Loucy (cell line): ENCODE results near the gene CNTN5.

Source experiments
- H2AFZ ChIP-seq: fragments of 200-600 bp; sonication (generic); 2 replicates; pipeline ENCODE4 v1.6.0; 2016; ENCODE audit warnings: antibody characterized with exemption, mild to moderate bottlenecking, low read length, moderate library complexity
- H3F3A ChIP-seq: fragments of 200-600 bp; 2 replicates; pipeline ENCODE4 v1.6.0; 2016; ENCODE audit warnings: antibody characterized with exemption, low read depth, mild to moderate bottlenecking
- H3K27me3 ChIP-seq: fragments of 200-600 bp; sonication (generic); 2 replicates; pipeline ENCODE4 v1.6.1; 2014; ENCODE audit warnings: low read length, mild to moderate bottlenecking; ENCODE audit not compliant: insufficient read depth, poor library complexity, severe bottlenecking
- H3K36me3 ChIP-seq: fragments of 200-600 bp; sonication (generic); 2 replicates; pipeline ENCODE4 v1.6.1; 2016; ENCODE audit warnings: low read length; ENCODE audit not compliant: insufficient read depth
- H3K4me1 ChIP-seq: fragments of 200-600 bp; sonication (generic); 2 replicates; pipeline ENCODE4 v1.5.1; 2014; ENCODE audit warnings: low read length, mild to moderate bottlenecking; ENCODE audit not compliant: insufficient read depth, poor library complexity, severe bottlenecking
- H3K4me2 ChIP-seq: fragments of 200-600 bp; sonication (generic); 2 replicates; pipeline ENCODE4 v1.6.0; 2014; ENCODE audit warnings: antibody characterized with exemption, low read length, low read depth, mild to moderate bottlenecking; ENCODE audit not compliant: poor library complexity, severe bottlenecking
- H3K4me3 ChIP-seq: fragments of 200-600 bp; sonication (generic); 2 replicates; pipeline ENCODE4 v1.5.1; 2014; ENCODE audit warnings: low read length, mild to moderate bottlenecking, mixed read lengths; ENCODE audit not compliant: poor library complexity, severe bottlenecking
- H3K79me2 ChIP-seq: fragments of 200-600 bp; sonication (generic); 2 replicates; pipeline ENCODE4 v1.6.1; 2014; ENCODE audit warnings: low read length; ENCODE audit not compliant: insufficient read depth
- H3K9ac ChIP-seq: fragments of 200-600 bp; sonication (generic); 2 replicates; pipeline ENCODE4 v1.6.0; 2014; ENCODE audit warnings: mild to moderate bottlenecking, low read depth, low read length, moderate library complexity; ENCODE audit not compliant: poor library complexity, severe bottlenecking
- H3K9me2 ChIP-seq: fragments of 200-600 bp; sonication (generic); replicated peaks from 2 replicates; pipeline ENCODE4 v1.6.1; 2016; ENCODE audit warnings: low read depth, low read length, mixed read lengths
- H3K9me3 ChIP-seq: fragments of 200-600 bp; sonication (generic); 2 replicates; pipeline ENCODE4 v1.6.1; 2014; ENCODE audit warnings: mild to moderate bottlenecking, antibody characterized with exemption, low read length, low read depth; ENCODE audit not compliant: insufficient read depth
- H4K20me1 ChIP-seq: fragments of 200-600 bp; sonication (generic); 2 replicates; pipeline ENCODE4 v1.6.0; 2014; ENCODE audit warnings: antibody characterized with exemption, low read length, mild to moderate bottlenecking; ENCODE audit not compliant: insufficient read depth, poor library complexity, severe bottlenecking
- EZH2phosphoT487 ChIP-seq: fragments of 200-600 bp; IDR thresholded peaks from 2 replicates; pipeline ENCODE4 v1.6.1; 2018; ENCODE audit warnings: antibody characterized with exemption, mild to moderate bottlenecking, moderate library complexity, borderline replicate concordance
- TF ChIP-seq, protein P1 (sequence below): fragments of 200-600 bp; sonication (generic); conservative IDR thresholded peaks from 2 replicates; pipeline ENCODE4 v1.5.1; 2014; ENCODE audit warnings: mild to moderate bottlenecking, antibody characterized with exemption, low read length

CNTN5 gene

GRCh38 chr11:99979042-99979441 is 958.3 kb downstream of the CNTN5 start:
- no peak overlapping the region for H3K9ac ChIP-seq
- no peaks in the 10 kb centered on the region for H3F3A ChIP-seq
- no peak overlapping the region for H2AFZ ChIP-seq
- no peaks in the 10 kb centered on the region for H3K27me3 ChIP-seq
- no peaks in the 10 kb centered on the region for H3K9me3 ChIP-seq
- no peaks in the 10 kb centered on the region for H3K79me2 ChIP-seq
- H3K9me2 ChIP-seq: no peaks in the 10 kb centered on the region
- H3K4me2 ChIP-seq: no peak overlapping the region
- no peaks in the 10 kb centered on the region for H4K20me1 ChIP-seq
- no peaks in the 10 kb centered on the region for H3K4me1 ChIP-seq
- TF ChIP-seq EZH2phosphoT487: no peak
- TF ChIP-seq, protein P1, sequence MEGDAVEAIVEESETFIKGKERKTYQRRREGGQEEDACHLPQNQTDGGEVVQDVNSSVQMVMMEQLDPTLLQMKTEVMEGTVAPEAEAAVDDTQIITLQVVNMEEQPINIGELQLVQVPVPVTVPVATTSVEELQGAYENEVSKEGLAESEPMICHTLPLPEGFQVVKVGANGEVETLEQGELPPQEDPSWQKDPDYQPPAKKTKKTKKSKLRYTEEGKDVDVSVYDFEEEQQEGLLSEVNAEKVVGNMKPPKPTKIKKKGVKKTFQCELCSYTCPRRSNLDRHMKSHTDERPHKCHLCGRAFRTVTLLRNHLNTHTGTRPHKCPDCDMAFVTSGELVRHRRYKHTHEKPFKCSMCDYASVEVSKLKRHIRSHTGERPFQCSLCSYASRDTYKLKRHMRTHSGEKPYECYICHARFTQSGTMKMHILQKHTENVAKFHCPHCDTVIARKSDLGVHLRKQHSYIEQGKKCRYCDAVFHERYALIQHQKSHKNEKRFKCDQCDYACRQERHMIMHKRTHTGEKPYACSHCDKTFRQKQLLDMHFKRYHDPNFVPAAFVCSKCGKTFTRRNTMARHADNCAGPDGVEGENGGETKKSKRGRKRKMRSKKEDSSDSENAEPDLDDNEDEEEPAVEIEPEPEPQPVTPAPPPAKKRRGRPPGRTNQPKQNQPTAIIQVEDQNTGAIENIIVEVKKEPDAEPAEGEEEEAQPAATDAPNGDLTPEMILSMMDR: no peak
- H3K36me3 ChIP-seq: no peaks in the 10 kb centered on the region
- no peak overlapping the region for H3K4me3 ChIP-seq

- no peaks in the 10 kb centered on the region for H3K9me2 ChIP-seq
- H3K27me3 ChIP-seq: no peaks in the 10 kb centered on the region
- no peak overlapping the region for H3K4me3 ChIP-seq
- no peaks in the 10 kb centered on the region for H3F3A ChIP-seq
- H3K9me3 ChIP-seq: no peaks in the 10 kb centered on the region
- no peaks in the 10 kb centered on the region for H4K20me1 ChIP-seq
- TF ChIP-seq, protein P1: no peak
- TF ChIP-seq EZH2phosphoT487: no peak
- H3K4me1 ChIP-seq: no peaks in the 10 kb centered on the region
- H3K4me2 ChIP-seq: no peak overlapping the region
- H3K9ac ChIP-seq: no peak overlapping the region
- no peaks in the 10 kb centered on the region for H3K36me3 ChIP-seq
- H2AFZ ChIP-seq: no peak overlapping the region
- H3K79me2 ChIP-seq: no peaks in the 10 kb centered on the region
These were observed 967.2 kb downstream of the CNTN5 start for GRCh38 chr11:99987821-99988470.

DNA sequence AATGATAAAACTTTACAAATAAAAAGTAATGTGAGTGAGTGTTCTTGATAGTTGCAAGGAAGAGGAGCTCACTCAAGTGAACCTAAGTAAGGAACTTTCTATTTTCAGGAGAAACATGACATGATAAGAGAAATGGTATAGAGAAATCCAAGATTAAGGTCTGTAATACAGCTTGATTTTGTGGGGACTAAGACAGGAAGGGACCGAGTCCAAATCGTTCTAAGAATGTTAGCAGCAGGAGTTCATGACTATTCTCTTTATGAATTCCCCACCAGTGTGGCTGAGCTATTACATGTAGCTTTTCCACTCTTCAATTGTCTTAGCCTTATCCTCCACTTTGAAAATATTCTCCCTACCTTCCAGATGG is 967.7 kb downstream of the CNTN5 start:
- no peaks in the 10 kb centered on the region for H3F3A ChIP-seq

More for the DNA sequence above, 967.7 kb downstream of the CNTN5 start:
- no peaks in the 10 kb centered on the region for H3K79me2 ChIP-seq
- H3K4me1 ChIP-seq: no peaks in the 10 kb centered on the region
- H3K9me3 ChIP-seq: no peaks in the 10 kb centered on the region
- H3K4me2 ChIP-seq: no peak overlapping the region
- no peaks in the 10 kb centered on the region for H3K27me3 ChIP-seq
- TF ChIP-seq EZH2phosphoT487: no peak
- TF ChIP-seq, protein P1: no peak
- no peak overlapping the region for H3K9ac ChIP-seq
- H4K20me1 ChIP-seq: no peaks in the 10 kb centered on the region
- no peaks in the 10 kb centered on the region for H3K9me2 ChIP-seq
- no peaks in the 10 kb centered on the region for H3K36me3 ChIP-seq
- H2AFZ ChIP-seq: no peak overlapping the region
- no peak overlapping the region for H3K4me3 ChIP-seq
